22Rv1 (cell line): Measurements from ENCODE around the gene MAN1C1.

Experiments
- CTCF ChIP-seq: fragments of 450-650 bp; IDR thresholded peaks from 2 replicates; pipeline ENCODE4 v1.5.1; 2017; ENCODE audit warnings: mild to moderate bottlenecking
- ZFX ChIP-seq: fragments of 450-650 bp; IDR thresholded peaks from 2 replicates; pipeline ENCODE4 v1.6.1; 2017; ENCODE audit warnings: antibody characterized with exemption, borderline replicate concordance

- no peak for TF ChIP-seq CTCF
- no peak for TF ChIP-seq ZFX
These were observed 5.9 kb downstream of the MAN1C1 start for GRCh38 chr1:25622531-25622930.
